Peyer's patch (tissue), 4 donors: ENCODE measurements around the gene ALG10B. TPM values are rescaled to one million over a fixed set of nuclear protein-coding genes. Genes with fewer than 3 reads are reported as not detected.
"Not testable (repeated sequence)": the region's sequence is repeated elsewhere in the genome, so short reads cannot be mapped to it uniquely, and the experiment has no call there.

Source experiments
- DNase-seq, 3 donors: peaks; one replicate each; pipeline ENCODE4 v3.0.0-alpha.2; 2017 to 2019
- H3K27ac ChIP-seq, 4 donors: fragments of 200-600 bp; sonication (generic); one replicate each; pipeline ENCODE4 v1.5.1; 2016 to 2019
- H3K27me3 ChIP-seq, 2 donors: fragments of 200-600 bp; sonication (generic); one replicate each; pipeline ENCODE4 v1.5.1; 2019
- H3K36me3 ChIP-seq, 3 donors: fragments of 200-600 bp; sonication (generic); one replicate each; pipeline ENCODE4 v1.5.1; 2016 to 2019
- H3K4me1 ChIP-seq, 4 donors: fragments of 200-600 bp; sonication (generic); one replicate each; pipeline ENCODE4 v1.5.1; 2016 to 2019
- H3K4me3 ChIP-seq, 4 donors: fragments of 200-600 bp; sonication (generic); 1 replicate in 3 of 4; 2 replicates in 1 of 4; pipeline ENCODE4 v1.5.1; 2016 to 2019; ENCODE audit warnings: mild to moderate bottlenecking in 1 of 4
- H3K9me3 ChIP-seq, 4 donors: fragments of 200-600 bp; sonication (generic); one replicate each; pipeline ENCODE4 v1.5.1; 2016 to 2019; ENCODE audit warnings: mild to moderate bottlenecking in 1 of 4
- CTCF ChIP-seq, 6 experiments: fragments of 450-650 bp in 4 of 6; fragments of 200-600 bp in 2 of 6; sonication (generic) in 1 of 6; IDR thresholded peaks; one replicate each; pipeline ENCODE4 v1.5.1; 2017 to 2019; ENCODE audit warnings: antibody characterized with exemption in 6 of 6, mild to moderate bottlenecking in 3 of 6, moderate library complexity in 1 of 6
- POLR2A ChIP-seq, 2 donors: fragments of 450-650 bp; IDR thresholded peaks; one replicate each; pipeline ENCODE4 v1.5.1; 2017; ENCODE audit warnings: antibody characterized with exemption in 2 of 2, mild to moderate bottlenecking in 2 of 2, moderate library complexity in 2 of 2
- total RNA-seq, 4 donors: library from RNA; depleted of rRNA; stranded (reverse); fragments of >200 nt; gene quantifications; one replicate each; pipeline ENCODE4 v1.1.0, GENCODE V29; 2016

Gene ALG10B
- total RNA-seq, 4 donors from 2014 or later: 4.0 to 5.2 (median 4.7) TPM

GRCh38 chr12:38289396-38289795 lies 27.2 kb upstream of the ALG10B start:
- Histone ChIP-seq H3K4me3 (no peak overlapping the region), H3K9me3 (no peaks in the 10 kb centered on the region), H3K4me1 (no peaks in the 10 kb centered on the region), H3K27me3 (no peaks in the 10 kb centered on the region), H3K27ac (no peak overlapping the region), H3K36me3 (no peaks in the 10 kb centered on the region)
- no peak for DNase-seq
- TF ChIP-seq POLR2A (IDR thresholded peaks at IDR 0.05): no peak
- TF ChIP-seq CTCF (IDR thresholded peaks at IDR 0.05): no peak

- Histone ChIP-seq H3K27me3 (no peaks in the 10 kb centered on the region), H3K9me3 (no peaks in the 10 kb centered on the region), H3K27ac (no peak overlapping the region), H3K4me3 (no peak overlapping the region), H3K4me1 (no peaks in the 10 kb centered on the region), H3K36me3 (no peaks in the 10 kb centered on the region)
- no peak for TF ChIP-seq POLR2A (IDR thresholded peaks at IDR 0.05)
- TF ChIP-seq CTCF (IDR thresholded peaks at IDR 0.05): no peak
- no peak for DNase-seq
Observed at GRCh38 chr12:38291160-38291559, 25.4 kb upstream of the ALG10B start.

- H3K36me3 ChIP-seq: not testable (repeated sequence)
Observed at GRCh38 chr12:38302972-38303371, 13.6 kb upstream of the ALG10B start.

GRCh38 chr12:38321966-38322365 lies 5.4 kb downstream of the ALG10B start:
- not testable (repeated sequence) for H3K27ac ChIP-seq, H3K4me1 ChIP-seq, H3K9me3 ChIP-seq, H3K27me3 ChIP-seq, DNase-seq, H3K36me3 ChIP-seq, H3K4me3 ChIP-seq

More at GRCh38 chr12:38302972-38303371, 13.6 kb upstream of the ALG10B start:
- DNase-seq, H3K9me3 ChIP-seq, H3K4me3 ChIP-seq, H3K4me1 ChIP-seq, H3K27ac ChIP-seq, H3K27me3 ChIP-seq: not testable (repeated sequence)

GRCh38 chr12:38324912-38325311 lies 8.3 kb downstream of the ALG10B start:
- Histone ChIP-seq H3K36me3 (no peaks in the 10 kb centered on the region), H3K4me3 (no peak overlapping the region), H3K27me3 (no peaks in the 10 kb centered on the region), H3K9me3 (no peaks in the 10 kb centered on the region), H3K27ac (no peak overlapping the region), H3K4me1 (no peaks in the 10 kb centered on the region)
- no peak for DNase-seq
- TF ChIP-seq POLR2A (IDR thresholded peaks at IDR 0.05) (no peak), CTCF (IDR thresholded peaks at IDR 0.05) (no peak)

GRCh38 chr12:38327356-38327755 lies 10.8 kb downstream of the ALG10B start:
- H3K27me3 ChIP-seq: no peaks in the 10 kb centered on the region
- TF ChIP-seq CTCF (IDR thresholded peaks at IDR 0.05) (no peak), POLR2A (IDR thresholded peaks at IDR 0.05) (no peak)
- no peaks in the 10 kb centered on the region for H3K36me3 ChIP-seq
- no peaks in the 10 kb centered on the region for H3K4me1 ChIP-seq
- DNase-seq: no peak
- no peak overlapping the region for H3K27ac ChIP-seq
- no peaks in the 10 kb centered on the region for H3K9me3 ChIP-seq
- no peak overlapping the region for H3K4me3 ChIP-seq

- no peak for TF ChIP-seq POLR2A (IDR thresholded peaks at IDR 0.05)
- TF ChIP-seq CTCF (IDR thresholded peaks at IDR 0.05): peak; percentile 20 to 66 (median 59)
- Histone ChIP-seq H3K4me3 (no peak overlapping the region), H3K27me3 (no peaks in the 10 kb centered on the region), H3K9me3 (no peaks in the 10 kb centered on the region), H3K36me3 (no peaks in the 10 kb centered on the region), H3K4me1 (no peaks in the 10 kb centered on the region), H3K27ac (no peak overlapping the region)
- DNase-seq: no peak
Observed at GRCh38 chr12:38328306-38328895, 11.8 kb downstream of the ALG10B start.

- not testable (repeated sequence) for H3K27me3 ChIP-seq, DNase-seq, H3K27ac ChIP-seq, H3K4me3 ChIP-seq, H3K36me3 ChIP-seq, H3K9me3 ChIP-seq, H3K4me1 ChIP-seq
Observed at GRCh38 chr12:38330414-38330813, 13.8 kb downstream of the ALG10B start.
